Epithelial cell of proximal tubule (primary cell): ENCODE results near the gene SUV39H1. TPM values are rescaled to one million over a fixed set of nuclear protein-coding genes. Genes with fewer than 3 reads are reported as not detected.

ENCODE experiments used
- DNase-seq: peaks from one replicate; pipeline ENCODE4 v3.0.0-alpha.2; 2011; ENCODE audit warnings: low read depth
- H3K4me3 ChIP-seq: 2 replicates; pipeline ENCODE4 v1.5.1; 2011; ENCODE audit warnings: low read depth, mild to moderate bottlenecking, low read length
- total RNA-seq: library from RNA; depleted of rRNA; stranded (reverse); fragments of >200 nt; gene quantifications from 2 replicates; pipeline ENCODE4 v1.2.3, GENCODE V29; 2015
- TF ChIP-seq, protein P1 (sequence below): conservative IDR thresholded peaks from 2 replicates; pipeline ENCODE4 v1.5.1; 2012; ENCODE audit warnings: low read depth, mild to moderate bottlenecking, low read length

SUV39H1 gene
- total RNA-seq, 1 donor from 2014 or later, result 13.3 TPM

DNA sequence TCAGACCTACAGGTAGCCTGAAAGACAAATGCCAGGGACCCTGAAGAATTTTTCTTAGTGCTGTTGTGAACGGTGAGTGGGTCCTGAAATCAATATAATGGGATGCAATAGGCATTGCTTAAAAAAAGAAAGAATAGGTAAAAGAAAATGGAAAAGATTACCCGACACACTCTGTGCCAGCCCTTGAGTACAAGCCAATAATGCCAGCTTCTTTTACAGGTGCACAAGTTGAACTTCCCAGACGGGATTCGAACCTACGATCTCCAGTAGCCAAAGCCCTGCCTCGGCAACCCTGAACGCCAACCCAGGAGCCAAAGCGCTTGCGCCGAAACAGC lies 40.3 kb downstream of the SUV39H1 start:
- TF ChIP-seq, protein P1, sequence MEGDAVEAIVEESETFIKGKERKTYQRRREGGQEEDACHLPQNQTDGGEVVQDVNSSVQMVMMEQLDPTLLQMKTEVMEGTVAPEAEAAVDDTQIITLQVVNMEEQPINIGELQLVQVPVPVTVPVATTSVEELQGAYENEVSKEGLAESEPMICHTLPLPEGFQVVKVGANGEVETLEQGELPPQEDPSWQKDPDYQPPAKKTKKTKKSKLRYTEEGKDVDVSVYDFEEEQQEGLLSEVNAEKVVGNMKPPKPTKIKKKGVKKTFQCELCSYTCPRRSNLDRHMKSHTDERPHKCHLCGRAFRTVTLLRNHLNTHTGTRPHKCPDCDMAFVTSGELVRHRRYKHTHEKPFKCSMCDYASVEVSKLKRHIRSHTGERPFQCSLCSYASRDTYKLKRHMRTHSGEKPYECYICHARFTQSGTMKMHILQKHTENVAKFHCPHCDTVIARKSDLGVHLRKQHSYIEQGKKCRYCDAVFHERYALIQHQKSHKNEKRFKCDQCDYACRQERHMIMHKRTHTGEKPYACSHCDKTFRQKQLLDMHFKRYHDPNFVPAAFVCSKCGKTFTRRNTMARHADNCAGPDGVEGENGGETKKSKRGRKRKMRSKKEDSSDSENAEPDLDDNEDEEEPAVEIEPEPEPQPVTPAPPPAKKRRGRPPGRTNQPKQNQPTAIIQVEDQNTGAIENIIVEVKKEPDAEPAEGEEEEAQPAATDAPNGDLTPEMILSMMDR, result no peak
- peak overlapping the region; percentile 71 for H3K4me3 ChIP-seq
- DNase-seq, result no peak

DNA sequence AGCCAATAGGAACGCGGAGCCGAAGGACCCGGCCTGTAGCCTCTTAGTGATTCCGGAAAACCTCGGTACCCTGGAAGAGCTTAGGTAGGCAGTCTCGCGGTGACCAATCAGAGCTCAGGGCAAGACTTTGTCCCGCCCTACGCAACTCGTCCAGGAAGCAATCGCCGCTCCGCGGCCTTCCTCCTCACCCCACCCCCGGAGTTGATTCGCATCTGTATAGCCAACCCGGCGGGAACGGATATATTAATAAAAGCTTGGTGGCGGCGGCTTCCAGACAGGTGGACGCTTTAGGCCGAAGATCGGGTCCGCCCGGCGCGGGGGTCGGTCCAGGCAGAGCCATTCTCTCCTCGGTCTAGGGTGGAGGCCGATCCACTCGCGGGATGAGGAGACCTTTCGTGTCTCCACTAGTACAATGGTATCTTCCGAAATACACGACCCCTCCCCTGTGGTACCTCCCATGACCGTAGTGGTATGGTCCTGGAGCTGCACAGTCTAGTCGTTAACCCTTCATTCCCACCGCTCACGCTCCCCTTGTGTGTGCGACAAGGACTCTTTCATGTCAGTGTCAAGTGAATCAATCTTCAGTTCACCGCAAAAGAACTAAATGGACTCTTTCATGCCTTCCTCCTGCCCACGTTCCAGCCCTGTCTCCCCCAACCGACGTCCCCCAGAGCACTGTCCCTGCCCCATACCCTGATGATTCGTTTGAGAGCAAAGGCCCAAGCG lies 40.8 kb downstream of the SUV39H1 start:
- peak overlapping the region; percentile 71 for H3K4me3 ChIP-seq
- peak; percentile 85 for DNase-seq
- TF ChIP-seq, protein P1, result no peak

DNA sequence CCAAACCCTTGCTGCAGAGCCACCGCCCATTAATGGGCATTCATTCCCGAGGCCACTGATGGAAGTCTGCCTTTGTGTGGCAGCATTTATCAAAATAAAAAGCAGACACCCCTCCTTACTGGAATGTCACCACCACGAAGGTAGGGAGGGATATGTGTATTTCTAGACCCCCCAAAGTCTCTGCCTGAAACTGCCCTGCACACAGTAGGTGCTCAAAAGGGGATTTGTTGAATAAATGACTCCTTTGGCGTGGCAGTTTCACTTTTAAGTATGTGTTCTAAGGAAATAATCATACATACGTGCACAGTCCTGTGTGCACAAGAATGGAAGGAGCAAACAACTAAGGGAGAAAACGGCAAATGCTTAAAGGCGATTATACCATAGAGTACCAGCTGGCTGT lies 41.4 kb downstream of the SUV39H1 start:
- no peak for DNase-seq

DNA sequence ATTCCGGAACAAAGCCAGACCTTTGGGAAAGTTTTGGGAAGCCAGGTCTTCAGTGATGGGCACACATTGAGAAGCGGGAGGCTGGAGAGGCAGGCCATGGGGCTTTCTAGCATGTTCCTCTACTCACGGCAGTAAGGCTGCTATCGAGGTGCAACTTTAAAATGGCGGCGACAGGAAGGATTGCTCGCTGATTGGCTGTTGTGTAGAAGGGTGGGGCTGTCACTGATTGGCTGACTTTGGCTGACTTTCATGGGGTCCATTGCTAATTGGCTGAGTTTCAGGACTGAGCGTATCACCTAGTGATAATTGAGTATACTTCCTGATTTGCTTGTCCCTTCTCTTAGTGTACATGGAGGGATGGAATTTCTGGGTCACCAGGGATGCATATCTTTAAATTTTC lies 45.3 kb downstream of the SUV39H1 start:
- DNase-seq, result no peak
- TF ChIP-seq, protein P1, result no peak

More for the DNA sequence above, 41.4 kb downstream of the SUV39H1 start:
- TF ChIP-seq, protein P1, result no peak
- H3K4me3 ChIP-seq, result peak overlapping the region; percentile 71

DNA sequence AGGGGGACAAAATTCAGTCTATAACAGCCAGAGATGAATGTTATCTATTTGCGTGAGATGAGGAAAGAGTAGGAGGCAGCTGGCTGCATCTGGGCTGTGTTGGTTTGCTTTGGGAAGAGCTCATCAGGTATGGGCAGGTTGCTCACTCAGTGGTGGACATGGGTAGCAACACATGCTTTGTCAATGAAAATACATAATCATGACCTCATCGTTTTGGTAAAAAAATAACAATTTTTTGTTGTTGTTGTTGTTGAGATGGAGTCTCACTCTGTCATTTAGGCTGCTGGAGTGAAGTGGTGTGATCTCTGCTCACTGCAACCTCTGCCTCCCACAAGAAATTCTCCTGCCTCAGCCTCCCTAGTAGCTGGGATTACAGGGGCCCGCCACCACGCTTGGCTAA lies 48.7 kb downstream of the SUV39H1 start:
- TF ChIP-seq, protein P1, result no peak
- no peak overlapping the region for H3K4me3 ChIP-seq
- DNase-seq, result no peak

More for the DNA sequence above, 45.3 kb downstream of the SUV39H1 start:
- H3K4me3 ChIP-seq, result no peak overlapping the region

DNA sequence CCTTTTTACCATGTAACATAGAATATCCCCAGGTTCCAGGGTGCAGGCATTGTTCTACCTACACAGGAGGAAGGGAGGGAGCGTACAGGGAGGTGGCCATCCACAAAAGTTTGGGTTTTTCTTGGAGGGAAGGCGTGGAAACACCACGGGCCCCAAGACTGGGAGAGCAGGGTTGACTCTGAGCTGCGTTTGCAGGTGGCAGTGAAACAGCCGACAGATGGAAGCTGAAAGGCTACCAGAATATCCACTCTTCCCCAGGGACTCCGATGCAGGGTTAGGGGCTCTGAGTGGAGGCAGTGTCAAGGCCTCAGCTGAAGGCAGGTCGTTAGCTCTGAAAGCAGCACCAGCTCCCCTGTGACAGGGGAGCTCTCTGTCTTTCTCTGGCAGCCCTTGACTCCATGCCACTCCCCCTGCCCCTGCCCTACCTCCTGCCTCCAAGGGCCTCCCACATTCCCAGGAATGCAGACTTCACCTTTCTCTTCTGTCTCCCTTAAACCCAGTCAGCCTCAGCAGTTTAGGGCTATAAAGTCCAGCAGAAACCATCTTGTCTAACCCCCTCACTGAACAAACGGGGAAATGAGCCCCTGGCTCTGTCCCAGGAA lies 51.0 kb downstream of the SUV39H1 start:
- no peak for DNase-seq
- TF ChIP-seq, protein P1, result no peak
- H3K4me3 ChIP-seq, result no peak overlapping the region

DNA sequence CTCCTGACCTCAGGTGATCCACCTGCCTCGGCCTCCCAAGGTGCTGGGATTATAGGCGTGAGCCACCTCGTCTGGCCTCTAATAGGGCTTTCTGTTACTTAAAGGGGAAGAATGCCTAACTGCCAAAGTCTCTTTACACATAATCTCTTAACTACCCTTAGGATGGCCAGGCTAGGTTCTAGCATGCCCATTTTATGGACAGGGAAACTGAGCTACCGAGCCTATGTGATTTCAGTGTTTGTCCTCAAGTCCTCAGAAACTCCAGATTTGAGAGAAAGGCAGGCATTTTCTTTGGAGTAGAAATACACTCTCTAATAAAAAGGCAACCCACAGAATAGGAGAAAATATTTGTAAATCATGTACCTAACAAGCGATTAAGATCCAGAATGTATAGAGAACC lies 52.6 kb downstream of the SUV39H1 start:
- TF ChIP-seq, protein P1, result no peak
- H3K4me3 ChIP-seq, result no peak overlapping the region
- no peak for DNase-seq
